RCC 7860 (cell line): ENCODE results near the gene CCDC88B.

Source experiments
- DNase-seq: peaks from one replicate; pipeline ENCODE4 v3.0.0-alpha.2; 2015; ENCODE audit warnings: low spot score
- FAIRE-seq: peaks from 2 replicates; lab custom pipeline; 2012; peaks lifted over from hg19 to GRCh38; lab: Jason Lieb, UNC

The CCDC88B gene

DNA sequence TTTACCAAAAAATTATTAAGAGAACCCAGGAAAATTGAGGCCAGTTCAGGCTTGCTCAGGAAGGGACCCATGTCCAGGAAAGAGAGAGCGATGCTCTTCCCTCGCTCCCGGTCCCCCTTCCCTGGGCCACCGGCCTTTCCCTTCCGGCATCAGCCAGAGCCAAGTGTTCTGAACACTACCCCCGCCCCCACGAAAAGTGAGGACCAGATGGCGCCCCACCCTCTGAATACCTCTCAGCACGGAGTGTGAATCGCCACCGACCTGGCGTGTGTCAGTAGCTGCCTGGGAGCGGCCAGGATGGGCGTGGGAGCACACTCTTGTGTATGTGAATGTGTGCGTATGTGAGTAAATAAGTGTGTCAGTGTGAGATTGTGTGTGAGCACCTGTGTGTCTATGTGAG is 39.2 kb downstream of the CCDC88B start:
- no peak for FAIRE-seq
- no peak for DNase-seq

DNA sequence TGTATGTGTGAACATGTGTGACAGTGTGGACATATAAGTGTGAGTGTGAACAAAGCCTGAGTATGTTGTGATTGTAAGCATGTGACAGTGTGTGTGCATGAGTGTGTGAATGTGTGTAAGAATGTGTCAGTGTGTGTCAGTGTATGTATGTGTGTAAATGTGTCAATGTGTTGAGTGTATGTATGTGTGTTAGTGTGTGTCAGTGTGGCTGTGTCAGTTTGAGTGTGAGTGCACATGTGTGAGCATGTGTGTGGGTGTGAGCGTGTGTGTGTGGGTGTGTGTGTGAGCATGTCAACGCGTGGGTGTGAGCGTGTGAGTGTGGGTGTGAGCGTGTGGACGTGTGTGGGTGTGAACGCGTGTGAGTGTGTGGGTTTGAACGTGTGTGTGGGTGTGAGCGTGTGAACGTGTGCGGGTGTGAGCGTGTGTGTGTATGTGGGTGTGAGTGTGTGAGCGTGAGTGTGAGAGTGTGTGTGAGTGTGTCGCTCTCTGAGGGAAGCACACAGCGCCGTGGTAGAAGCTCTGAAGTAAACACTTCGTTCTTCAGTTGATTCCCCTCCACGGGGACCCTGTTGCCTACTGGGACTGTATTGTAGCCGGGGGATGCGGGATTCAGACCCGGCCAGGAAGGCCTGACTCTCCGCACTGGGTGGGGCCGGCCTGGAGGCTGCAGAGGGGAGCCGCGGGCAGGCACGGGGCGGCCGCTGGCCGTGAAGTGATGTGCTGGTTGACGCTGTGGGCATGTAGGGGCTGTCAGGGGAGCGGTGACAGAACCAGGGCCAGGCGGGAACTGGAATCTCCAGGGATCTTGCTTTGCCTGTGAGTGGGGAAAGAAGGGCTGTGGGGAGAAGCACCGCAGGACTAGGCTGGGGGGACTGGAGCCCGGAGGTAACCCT is 40.1 kb downstream of the CCDC88B start:
- FAIRE-seq: no peak
- DNase-seq: no peak

DNA sequence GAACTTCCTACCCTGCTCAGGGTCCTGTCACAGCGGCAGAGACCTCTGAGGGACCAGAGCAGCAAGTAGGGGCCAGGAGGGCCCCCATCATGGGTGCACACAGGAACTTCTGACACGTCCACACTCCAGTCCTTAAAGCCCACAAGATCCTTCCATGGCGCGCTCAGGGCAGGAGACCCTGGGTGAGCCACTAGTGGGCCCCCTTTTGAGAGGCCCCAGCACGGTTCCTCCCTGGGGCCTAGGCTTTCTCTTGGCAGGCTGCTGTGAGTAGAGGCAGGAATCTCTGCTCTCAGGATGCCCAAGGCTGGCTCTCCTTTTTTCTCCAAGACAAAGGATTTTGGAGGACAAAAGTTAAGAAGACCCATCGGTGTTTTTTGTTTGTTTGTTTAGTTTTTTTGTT is 41.3 kb downstream of the CCDC88B start:
- DNase-seq: no peak
- no peak for FAIRE-seq

DNA sequence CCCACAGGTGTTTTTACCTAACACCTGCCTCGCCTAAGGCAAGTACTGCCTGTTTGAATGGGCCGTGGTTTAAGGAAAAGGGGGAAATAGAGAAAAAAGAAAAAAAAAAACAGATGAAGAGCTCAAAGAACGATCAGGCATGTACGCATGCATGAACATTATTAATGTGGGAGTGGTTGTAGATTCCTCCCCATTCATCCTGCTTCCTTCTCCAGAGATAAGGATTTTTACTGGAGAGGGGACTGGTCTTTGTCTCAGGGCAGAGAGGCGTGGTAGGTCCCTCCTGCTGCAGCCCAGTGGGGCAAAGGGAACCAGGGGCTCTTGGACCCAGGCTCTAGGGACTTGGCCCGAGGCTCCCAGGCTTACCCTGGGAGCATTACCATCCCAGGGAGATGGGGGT is 42.0 kb downstream of the CCDC88B start:
- FAIRE-seq (no peak), DNase-seq (no peak)

DNA sequence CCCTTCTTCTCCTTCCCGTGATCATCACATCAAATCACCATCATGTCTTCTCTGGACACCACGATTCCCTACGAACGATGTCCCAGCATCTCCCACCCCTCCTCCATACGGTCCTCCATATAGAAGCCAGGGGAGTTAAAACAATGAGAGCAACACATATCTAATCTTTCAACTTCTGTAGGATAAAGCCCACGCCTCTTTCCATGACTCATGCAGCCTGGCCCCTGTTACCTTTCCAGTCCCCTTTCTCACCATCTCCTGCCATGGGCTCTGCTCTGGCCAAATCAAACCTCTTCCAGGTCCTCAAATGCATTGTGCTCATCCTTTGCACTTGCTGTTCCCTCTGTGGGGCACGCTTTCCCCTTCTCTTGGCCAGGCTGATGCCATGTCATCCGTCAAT is 42.6 kb downstream of the CCDC88B start:
- DNase-seq: no peak
- FAIRE-seq: no peak

DNA sequence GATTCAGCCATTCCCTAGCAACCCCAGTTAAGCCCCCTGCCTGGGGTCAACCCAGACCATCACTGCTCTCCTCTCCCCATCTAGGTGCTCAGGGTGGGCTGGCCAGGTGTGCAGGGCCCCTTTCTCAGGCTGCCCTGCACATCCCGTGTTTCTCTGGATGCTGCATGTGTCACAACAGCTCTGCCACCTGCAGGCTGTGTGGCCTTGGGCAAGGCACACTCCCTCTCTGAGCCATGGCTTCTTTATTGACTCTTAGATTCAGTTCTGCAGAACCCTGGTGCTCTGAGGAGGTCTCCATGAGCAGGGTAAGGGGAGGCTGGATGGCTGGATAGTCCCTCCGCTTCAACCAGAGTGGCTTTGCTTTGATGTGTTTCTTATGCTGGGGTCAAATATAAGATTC is 43.6 kb downstream of the CCDC88B start:
- FAIRE-seq (no peak), DNase-seq (no peak)

DNA sequence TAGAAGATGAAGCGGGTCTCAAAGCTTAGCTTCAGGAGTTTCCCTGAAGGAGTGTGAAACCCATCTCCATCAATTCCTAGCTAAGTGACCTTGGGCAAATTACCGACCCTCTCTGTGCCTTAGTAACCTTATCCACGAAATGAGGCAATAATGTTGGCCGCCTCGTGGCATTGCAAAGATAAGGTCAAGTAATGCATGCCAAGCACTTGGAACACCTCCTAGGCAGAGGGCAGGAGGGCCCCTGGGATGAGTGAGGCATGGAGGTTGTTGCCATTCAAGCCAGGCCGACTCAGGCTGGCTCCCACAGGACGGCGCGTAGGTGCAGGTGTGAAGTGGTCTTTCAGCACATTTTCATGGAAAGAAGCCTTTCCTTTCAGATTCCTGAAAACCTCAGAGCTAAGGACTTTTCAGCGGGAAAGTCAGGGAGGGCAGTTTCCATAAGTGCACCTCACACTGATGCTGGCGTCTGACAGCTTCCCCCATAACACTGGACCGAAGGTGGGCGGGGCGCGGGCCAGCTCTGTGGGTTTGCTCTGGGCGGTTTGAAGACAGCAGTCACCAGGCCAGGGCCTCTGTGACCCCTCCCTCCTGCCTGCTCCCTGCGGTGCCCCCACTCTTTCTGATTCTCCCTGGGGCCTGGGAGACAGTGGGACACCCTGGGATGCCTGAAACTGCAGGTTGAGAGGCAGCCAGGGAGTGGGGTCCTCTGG is 44.2 kb downstream of the CCDC88B start:
- FAIRE-seq (no peak), DNase-seq (no peak)

DNA sequence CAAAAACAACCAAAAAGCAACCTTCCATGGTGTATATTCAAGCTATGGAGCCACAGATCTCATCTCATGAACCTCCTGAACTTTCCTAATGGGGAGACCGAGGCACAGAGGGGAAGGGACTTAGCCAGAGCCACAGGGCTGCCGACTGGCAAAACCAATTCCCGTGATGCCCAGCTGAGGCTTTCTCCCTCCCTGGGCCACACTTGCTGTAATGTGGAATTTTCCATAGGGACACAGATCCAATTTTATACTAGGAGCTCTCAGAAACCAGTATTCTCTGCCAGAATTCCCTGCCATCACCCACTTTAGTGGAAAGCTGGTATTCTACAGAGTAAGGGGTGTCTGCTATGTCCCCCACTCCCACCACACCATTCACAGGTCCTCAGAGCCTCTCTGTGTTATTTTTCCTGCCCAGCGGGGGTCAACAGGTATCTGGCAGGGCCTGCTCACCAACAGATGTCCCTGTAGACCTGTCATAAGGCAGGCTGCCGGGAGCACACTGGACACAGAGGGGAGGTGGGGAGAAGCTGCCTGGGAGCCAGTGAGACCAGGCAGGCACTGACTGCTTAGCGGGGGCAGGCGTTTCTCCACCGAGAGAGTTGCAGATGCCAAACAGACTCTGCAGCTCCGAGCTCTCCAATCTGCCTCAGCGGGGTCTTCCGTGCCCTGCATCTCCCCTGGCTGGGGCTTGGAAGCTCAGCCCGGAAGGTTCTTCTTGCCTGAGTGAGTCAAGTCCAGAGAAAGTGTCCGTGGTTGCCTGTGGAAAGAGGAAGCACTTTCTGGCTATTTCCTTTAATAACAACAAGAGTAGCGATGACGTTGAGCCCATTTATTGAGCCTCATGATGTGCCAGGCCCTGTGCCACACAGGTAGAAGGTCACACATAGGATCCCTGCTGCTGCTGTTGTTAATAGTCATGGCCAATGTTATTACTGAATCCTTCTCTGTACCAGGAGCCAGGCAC is 45.3 kb downstream of the CCDC88B start:
- DNase-seq: no peak
- FAIRE-seq: no peak

DNA sequence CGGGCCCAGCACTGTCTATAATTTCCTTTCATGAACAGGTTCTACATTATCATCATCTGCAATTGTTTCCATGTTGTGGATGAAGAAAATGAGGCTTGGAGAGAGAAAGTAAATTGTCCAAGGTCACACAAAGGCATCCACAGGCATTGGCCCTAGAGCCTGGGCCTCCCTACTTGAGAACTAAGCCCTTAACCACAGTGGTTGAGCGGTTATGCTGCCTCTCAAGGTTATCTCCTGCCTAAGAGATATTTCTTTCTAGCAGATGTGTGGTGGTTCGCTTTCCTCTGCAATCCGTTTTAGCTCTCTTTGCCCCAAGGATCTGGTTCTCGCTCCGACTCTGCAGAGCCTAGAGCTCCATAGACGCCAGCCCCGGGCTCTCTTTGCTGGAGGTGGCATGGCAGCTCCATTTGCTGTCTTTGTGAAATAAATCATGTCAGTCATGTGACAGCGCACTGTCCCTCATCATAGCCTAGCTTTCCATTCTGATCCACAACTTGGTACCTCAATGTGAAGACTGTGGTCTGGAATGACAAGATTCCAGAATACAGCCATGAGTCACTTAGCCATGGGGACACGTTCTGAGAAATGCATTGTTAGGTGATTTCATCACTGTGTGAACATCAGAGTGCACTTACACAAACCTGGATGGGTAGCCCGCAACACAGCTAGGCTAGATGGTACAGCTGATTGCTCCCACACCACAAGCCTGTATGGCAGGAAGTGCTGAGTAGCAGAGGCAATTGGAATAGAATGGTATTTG is 46.1 kb downstream of the CCDC88B start:
- peak; percentile 94 for DNase-seq
- peak; percentile 84 for FAIRE-seq

DNA sequence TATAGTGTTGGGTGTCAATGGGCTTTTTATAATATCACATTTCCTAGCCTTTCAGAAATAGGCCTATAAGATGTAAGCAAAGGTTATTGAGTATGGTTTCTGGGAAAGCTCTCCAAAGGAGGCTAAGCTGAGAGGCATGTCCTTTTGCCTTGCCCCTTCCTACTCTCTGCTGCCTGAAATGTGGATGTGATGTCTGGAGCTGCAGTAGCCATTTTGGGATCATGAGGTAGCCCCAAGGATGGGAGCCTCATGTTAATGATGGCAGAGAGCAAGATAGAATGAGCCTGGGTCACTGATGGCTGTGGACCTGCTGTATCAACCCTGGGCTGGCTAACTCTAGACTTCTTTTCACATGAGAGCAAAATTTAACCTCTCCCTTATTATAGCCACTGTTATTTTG is 47.9 kb downstream of the CCDC88B start:
- FAIRE-seq (no peak), DNase-seq (no peak)

DNA sequence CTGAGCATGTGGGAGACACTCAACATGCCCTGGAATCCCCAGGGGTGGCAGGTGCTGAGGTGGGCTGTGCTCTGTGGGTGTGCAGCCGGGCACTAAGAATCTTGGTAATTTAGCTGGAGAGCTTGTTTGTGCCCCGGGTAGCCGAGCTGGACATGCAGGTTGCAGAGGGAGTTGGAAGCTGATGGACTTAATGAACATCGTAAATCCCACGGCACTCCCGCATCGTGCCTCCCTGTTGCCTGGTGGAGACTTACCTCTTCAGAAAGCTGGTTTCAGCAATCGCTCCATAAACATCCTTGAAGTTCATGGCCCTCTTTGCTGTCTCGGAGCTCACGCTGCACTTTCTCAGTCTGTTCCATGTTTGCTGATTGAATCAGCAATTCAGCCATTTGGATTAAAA is 48.9 kb downstream of the CCDC88B start:
- no peak for FAIRE-seq
- no peak for DNase-seq

DNA sequence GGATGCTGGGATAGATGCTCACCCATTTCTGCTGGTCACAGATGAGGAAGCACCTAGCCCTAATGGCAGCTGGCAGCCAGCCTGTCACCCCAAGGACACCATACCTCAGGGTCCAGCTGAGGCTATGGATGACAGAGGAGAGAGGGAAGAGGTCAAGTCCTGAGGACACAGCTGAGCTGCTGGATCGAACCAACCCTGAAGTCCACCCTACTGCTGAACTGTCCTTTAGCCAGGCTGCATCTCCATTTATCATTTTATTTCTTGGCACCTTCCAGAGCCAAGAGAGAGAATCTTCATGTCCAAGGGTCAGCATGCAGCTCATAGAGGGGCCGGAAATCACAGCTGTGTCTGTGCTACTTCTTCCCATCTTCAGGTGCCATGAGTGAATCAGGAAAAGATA is 49.8 kb downstream of the CCDC88B start:
- no peak for FAIRE-seq
- DNase-seq: no peak

DNA sequence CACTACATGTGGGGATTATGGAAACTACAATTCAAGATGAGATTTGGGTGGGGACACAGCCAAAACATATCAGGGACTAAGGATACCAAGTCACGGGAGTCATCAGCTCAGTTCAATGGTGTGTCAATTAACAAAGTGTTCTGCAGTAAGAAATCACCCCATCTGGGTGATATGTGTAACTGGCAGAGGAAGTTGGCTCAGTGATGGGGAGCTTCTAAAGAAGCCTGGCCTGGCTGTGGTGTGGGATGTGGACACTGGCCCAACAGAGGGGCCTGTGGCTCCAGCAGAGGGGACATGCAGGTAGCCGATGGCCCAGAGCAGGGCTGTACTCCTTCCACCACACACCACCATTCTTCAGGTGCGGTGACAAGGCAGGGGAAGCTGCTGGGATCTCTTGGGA is 50.6 kb downstream of the CCDC88B start:
- DNase-seq: no peak
- FAIRE-seq: no peak

DNA sequence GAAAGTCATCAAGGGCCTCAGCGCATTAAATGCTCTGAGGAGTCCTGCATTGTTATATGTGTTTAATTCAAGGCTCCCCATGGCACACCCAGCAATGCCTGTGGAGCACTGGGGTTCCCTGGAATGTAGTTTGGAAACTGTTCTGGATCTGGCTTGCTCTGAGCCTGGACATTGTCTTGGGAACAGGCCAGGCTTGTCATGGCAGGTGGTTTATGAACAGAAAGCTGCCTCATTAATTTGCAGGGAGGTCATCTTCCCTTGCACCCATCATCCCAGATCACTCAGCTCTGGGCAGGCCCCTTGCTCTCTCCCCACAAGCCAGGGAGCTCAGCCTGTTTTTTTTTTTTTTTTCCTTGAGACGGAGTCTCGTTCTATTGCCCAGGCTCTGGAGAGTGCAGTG is 51.8 kb downstream of the CCDC88B start:
- FAIRE-seq (no peak), DNase-seq (no peak)

DNA sequence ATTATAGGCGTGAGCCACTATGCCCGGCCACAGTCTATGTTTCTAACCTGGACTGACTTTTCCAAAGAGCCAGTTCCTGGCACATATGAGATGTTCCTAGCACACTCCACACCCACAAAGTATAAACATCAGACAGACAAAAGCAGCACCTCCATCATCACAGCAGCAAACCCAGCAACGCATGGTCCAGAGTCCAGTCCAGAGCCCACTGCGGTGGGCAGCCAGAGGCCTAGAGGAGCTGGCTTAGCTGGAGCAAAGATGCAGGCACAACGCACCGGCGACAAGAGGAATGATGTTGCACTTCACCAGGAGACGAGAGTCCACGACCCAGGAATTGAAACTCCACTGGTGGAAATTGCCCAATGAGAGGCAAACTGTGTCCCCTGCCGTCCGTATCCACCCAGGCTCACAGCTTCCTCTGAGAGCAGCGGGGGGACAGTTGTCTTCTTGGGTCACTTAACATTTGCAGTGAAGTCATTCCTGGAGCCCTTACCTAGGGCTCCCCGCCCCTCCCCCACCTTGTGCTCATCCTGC is 55.6 kb downstream of the CCDC88B start:
- DNase-seq: no peak
- FAIRE-seq: no peak

DNA sequence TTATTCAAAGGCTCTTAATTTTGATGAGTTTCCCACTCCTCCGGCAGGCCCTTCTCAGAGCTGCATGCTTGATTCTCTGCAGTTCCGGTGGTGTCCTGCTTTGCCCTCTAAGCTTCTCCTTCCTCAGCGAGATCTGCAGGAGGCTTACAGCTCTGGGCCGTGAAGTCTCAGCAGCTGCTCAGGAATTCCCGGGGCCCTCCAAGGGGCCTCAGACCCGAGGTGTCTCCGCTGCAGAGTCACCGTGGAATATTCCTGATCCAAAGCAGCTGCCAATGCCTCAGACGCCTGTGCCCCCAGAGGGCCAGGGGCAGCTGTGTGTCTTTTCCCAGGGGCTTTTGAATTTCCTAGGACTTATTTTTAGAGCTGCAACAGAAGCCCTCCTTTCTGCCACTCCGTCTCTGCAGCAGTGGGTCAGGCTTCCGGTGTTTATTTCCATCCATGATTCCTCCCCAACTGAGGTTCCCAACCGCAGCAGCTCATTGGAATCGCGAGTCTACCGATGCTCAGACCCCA is 56.1 kb downstream of the CCDC88B start:
- DNase-seq (no peak), FAIRE-seq (no peak)

DNA sequence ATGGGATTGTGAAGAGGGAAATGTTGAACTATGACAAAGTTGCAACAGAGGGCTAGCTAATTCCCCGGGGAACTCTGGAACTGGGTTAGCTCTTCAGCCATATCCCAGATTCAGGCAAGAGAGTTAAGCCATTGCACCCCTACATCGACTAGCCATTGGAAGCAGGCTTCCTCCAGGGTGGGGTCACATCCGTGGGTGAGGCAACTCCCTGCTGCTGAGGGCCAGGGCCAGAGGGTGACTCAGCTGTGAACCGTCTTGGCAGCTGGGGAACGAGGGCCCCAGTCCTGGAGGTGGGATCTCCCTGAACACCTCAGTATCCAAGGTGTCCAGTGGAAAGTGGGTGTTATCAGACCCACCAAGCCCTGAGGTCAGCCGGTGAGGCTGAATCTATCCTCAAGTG is 60.1 kb downstream of the CCDC88B start:
- DNase-seq (no peak), FAIRE-seq (no peak)

DNA sequence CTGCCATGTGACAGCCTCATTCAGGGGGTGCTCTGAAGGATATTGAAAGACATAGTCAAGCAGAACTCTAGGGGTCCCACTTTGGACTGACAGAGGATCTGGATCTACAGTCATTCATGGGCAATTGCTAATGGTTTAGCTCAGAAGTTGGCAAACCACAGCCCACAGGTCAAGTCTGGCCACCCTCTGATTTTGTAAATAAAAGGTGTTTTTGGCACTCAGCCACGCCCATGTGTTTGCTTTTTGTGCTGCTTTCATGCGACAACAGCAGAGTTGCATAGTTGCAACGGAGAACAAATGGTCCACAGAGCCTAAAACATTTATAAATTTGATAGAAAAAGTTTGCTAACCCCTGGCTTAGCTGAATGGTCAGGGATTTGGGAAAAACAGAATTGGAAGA is 60.7 kb downstream of the CCDC88B start:
- FAIRE-seq (no peak), DNase-seq (no peak)

DNA sequence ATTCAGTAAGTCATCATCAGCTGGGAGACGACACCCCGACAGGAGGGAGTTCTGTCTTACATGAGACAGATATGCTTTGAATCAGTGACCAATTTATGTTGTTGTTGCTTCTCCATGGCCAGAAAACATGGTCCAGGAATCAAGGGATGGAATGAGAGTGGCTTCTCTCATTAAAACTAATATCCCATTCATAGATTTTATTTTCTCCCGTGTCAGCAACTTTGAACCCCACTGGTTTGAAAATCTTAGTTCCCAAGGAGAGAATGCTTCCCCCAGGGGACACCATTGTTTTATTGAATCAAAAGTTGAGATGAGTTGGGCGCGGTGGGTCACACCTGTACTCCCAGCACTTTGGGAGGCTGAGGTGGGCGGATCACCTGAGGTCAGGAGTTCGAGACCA is 61.8 kb downstream of the CCDC88B start:
- no peak for FAIRE-seq
- no peak for DNase-seq

DNA sequence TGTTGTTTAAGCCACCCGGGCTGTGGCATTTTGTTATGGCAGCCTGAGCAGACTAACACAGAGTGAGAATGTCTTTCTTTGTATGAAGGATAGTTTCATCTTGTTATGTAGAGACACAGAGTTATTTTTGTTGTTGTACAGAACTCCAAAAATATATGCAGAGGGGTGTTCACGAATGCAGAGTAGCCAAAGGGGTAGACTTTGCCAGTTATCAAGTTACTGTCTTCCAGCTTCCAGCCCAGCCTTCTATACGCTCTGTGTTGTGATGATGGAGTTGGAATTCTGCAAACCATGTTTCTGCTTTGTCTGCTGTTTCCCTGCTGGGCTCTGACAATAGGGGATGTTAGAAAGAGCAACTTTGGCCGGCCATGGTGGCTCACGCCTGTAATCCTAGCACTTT is 63.1 kb downstream of the CCDC88B start:
- no peak for DNase-seq
- FAIRE-seq: no peak
